BLaER1 treated with 17β-estradiol and CSF1 and Interleukin-3, amounts not matched to agents 10 nM and 100 nM (cell line): ENCODE data around the gene HOXB4.
"Not testable (repeated sequence)": the region's sequence is repeated elsewhere in the genome, so short reads cannot be mapped to it uniquely, and the experiment has no call there.

Experiments
- H3K27ac ChIP-seq, 11 experiments: shearing (Covaris generic); formaldehyde crosslinking; 2 replicates each; pipeline ENCODE4 v1.8.1; 2022
- H3K27me3 ChIP-seq, 11 experiments: shearing (Covaris generic); formaldehyde crosslinking; 2 replicates each; pipeline ENCODE4 v1.8.1; 2022
- H3K36me3 ChIP-seq, 11 experiments: shearing (Covaris generic); formaldehyde crosslinking; 2 replicates each; pipeline ENCODE4 v1.8.1; 2022
- H3K4me1 ChIP-seq, 10 experiments: shearing (Covaris generic); formaldehyde crosslinking; 2 replicates each; pipeline ENCODE4 v1.8.1; 2022
- H3K4me2 ChIP-seq, 11 experiments: shearing (Covaris generic); formaldehyde crosslinking; 2 replicates each; pipeline ENCODE4 v1.8.1; 2022
- H3K4me3 ChIP-seq, 10 experiments: shearing (Covaris generic); formaldehyde crosslinking; 2 replicates each; pipeline ENCODE4 v1.8.1; 2022
- H3K9ac ChIP-seq, 11 experiments: shearing (Covaris generic); formaldehyde crosslinking; 2 replicates each; pipeline ENCODE4 v1.8.1; 2022
- H3K9me3 ChIP-seq, 11 experiments: shearing (Covaris generic); formaldehyde crosslinking; replicated peaks in 1 of 11; 2 replicates each; pipeline ENCODE4 v1.8.1; 2022
- H4K20me1 ChIP-seq, 11 experiments: shearing (Covaris generic); formaldehyde crosslinking; 2 replicates each; pipeline ENCODE4 v1.8.1; 2022
- Cebpa-rat ChIP-seq, 11 experiments: shearing (Covaris generic); IDR thresholded peaks; 2 replicates each; pipeline ENCODE4 v1.8.1; 2022

HOXB4 gene

DNA sequence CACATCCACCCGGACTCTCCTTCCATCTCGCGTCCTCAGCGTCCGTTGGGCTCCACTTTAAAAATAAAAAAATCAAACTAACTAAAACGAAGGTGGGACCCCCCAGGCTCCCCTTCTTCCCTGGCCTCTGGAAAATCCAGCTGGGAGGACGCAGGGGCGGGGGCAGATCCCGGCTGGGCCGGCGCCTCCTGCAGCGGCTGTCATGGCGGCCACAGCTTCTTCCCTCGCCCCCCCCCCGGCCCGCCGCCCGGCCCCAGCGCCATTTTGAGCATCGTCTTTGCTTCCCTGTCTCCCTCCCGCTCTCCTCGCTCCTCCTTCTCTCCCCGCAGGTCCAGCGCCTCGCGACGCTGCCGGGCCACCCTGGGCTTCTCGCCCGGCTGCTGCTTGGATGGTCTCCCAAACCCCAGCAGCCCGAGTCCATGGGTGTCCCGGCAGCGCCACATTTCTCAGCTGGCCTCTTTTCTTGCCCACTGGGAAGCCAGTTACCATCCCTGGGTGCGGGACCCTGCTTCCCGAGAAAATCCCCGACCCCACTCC, 36.5 kb downstream of the HOXB4 start:
- peaks cover 0 to 63% (median 50%) of the 10 kb centered on the region in 11 experiments; a peak in 18 of 22 replicates for H4K20me1 ChIP-seq
- TF ChIP-seq Cebpa-rat (IDR thresholded peaks at IDR 0.05): no peak
- H3K9me3 ChIP-seq: peaks cover 0 to 12% (median 9%) of the 10 kb centered on the region in 11 experiments; a peak in 10 of 22 replicates
- H3K36me3 ChIP-seq: no peaks in the 10 kb centered on the region
- H3K9ac ChIP-seq: no peak overlapping the region
- no peak overlapping the region for H3K4me2 ChIP-seq
- H3K4me1 ChIP-seq: peaks cover 0 to 8% (median 0%) of the 10 kb centered on the region in 10 experiments; a peak in 4 of 20 replicates
- peaks cover 87 to 100% (median 96%) of the 10 kb centered on the region in 11 experiments for H3K27me3 ChIP-seq
- H3K4me3 ChIP-seq: no peak overlapping the region
- no peak overlapping the region for H3K27ac ChIP-seq

GRCh38 chr17:48541036-48541576, 37.0 kb downstream of the HOXB4 start:
- no peak overlapping the region for H3K4me3 ChIP-seq
- no peaks in the 10 kb centered on the region for H3K36me3 ChIP-seq
- peaks cover 0 to 58% (median 45%) of the 10 kb centered on the region in 11 experiments; a peak in 18 of 22 replicates for H4K20me1 ChIP-seq
- H3K27me3 ChIP-seq: peaks cover 82 to 98% (median 90%) of the 10 kb centered on the region in 11 experiments
- no peak overlapping the region for H3K27ac ChIP-seq
- peaks cover 0 to 8% (median 0%) of the 10 kb centered on the region in 10 experiments; a peak in 4 of 20 replicates for H3K4me1 ChIP-seq
- H3K9ac ChIP-seq: no peak overlapping the region
- TF ChIP-seq Cebpa-rat (IDR thresholded peaks at IDR 0.05): no peak
- H3K4me2 ChIP-seq: no peak overlapping the region
- peaks cover 0 to 12% (median 9%) of the 10 kb centered on the region in 11 experiments; a peak in 10 of 22 replicates for H3K9me3 ChIP-seq

- TF ChIP-seq Cebpa-rat (IDR thresholded peaks at IDR 0.05): no peak
- H3K36me3 ChIP-seq: no peaks in the 10 kb centered on the region
- peaks cover 0 to 8% (median 0%) of the 10 kb centered on the region in 10 experiments; a peak in 4 of 20 replicates for H3K4me1 ChIP-seq
- H3K9me3 ChIP-seq: peaks cover 0 to 12% (median 9%) of the 10 kb centered on the region in 11 experiments; a peak in 10 of 22 replicates
- H3K27me3 ChIP-seq: peaks cover 73 to 89% (median 81%) of the 10 kb centered on the region in 11 experiments
- H3K4me3 ChIP-seq: no peak overlapping the region
- H3K4me2 ChIP-seq: no peak overlapping the region
- H3K9ac ChIP-seq: no peak overlapping the region
- peaks cover 0 to 49% (median 37%) of the 10 kb centered on the region in 11 experiments; a peak in 18 of 22 replicates for H4K20me1 ChIP-seq
- H3K27ac ChIP-seq: no peak overlapping the region
These were observed 37.9 kb downstream of the HOXB4 start for GRCh38 chr17:48540213-48540612.

- Histone ChIP-seq H3K27me3 (peaks cover 62 to 79% (median 71%) of the 10 kb centered on the region in 11 experiments), H3K9me3 (peaks cover 0 to 12% (median 9%) of the 10 kb centered on the region in 11 experiments; a peak in 10 of 22 replicates), H3K4me3 (no peak overlapping the region), H3K4me1 (peaks cover 0 to 8% (median 0%) of the 10 kb centered on the region in 10 experiments; a peak in 4 of 20 replicates), H3K27ac (no peak overlapping the region), H3K9ac (no peak overlapping the region), H3K36me3 (no peaks in the 10 kb centered on the region), H3K4me2 (no peak overlapping the region), H4K20me1 (peaks cover 0 to 40% (median 29%) of the 10 kb centered on the region in 11 experiments; a peak in 17 of 22 replicates)
- no peak for TF ChIP-seq Cebpa-rat (IDR thresholded peaks at IDR 0.05)
These were observed 39.0 kb downstream of the HOXB4 start for GRCh38 chr17:48539177-48539576.

DNA sequence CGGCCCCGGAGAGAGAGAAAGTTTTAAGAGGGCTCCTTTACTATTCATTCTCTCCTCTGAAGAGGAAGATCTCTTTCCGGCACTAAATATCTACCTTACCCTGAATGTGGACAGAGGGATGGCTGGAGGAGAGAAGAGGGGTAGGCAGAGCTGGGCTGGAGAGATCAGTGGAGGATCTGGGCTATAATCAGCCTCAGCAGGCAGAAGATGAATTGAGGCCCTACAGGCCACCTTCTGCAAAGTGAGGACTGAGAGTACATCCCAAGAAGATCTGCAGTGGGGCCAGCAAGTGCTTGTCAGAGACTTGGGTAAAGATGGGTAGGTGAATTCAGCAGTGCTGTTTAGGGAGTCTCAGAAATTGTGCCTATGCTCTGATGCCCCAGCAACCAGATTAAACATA, 40.8 kb downstream of the HOXB4 start:
- no peak overlapping the region for H3K4me2 ChIP-seq
- no peak overlapping the region for H3K9ac ChIP-seq
- no peak for TF ChIP-seq Cebpa-rat (IDR thresholded peaks at IDR 0.05)

GRCh38 chr17:48535793-48536559, 42.2 kb downstream of the HOXB4 start:
- not testable (repeated sequence) for H3K36me3 ChIP-seq, H3K4me2 ChIP-seq, H3K4me1 ChIP-seq, H3K4me3 ChIP-seq, H3K27ac ChIP-seq, H3K9me3 ChIP-seq, H3K9ac ChIP-seq
- Histone ChIP-seq H3K27me3 (peaks cover 30 to 66% (median 51%) of the 10 kb centered on the region in 11 experiments), H4K20me1 (peaks cover 0 to 11% (median 1%) of the 10 kb centered on the region in 11 experiments; a peak in 7 of 22 replicates)

More for the DNA sequence above, 40.8 kb downstream of the HOXB4 start:
- H3K36me3 ChIP-seq: no peaks in the 10 kb centered on the region
- peaks cover 0 to 24% (median 14%) of the 10 kb centered on the region in 11 experiments; a peak in 12 of 22 replicates for H4K20me1 ChIP-seq
- H3K4me3 ChIP-seq: no peak overlapping the region
- H3K9me3 ChIP-seq: peaks cover 0 to 11% (median 9%) of the 10 kb centered on the region in 11 experiments; a peak in 10 of 22 replicates
- H3K4me1 ChIP-seq: no peaks in the 10 kb centered on the region
- no peak overlapping the region for H3K27ac ChIP-seq
- peaks cover 44 to 67% (median 57%) of the 10 kb centered on the region in 11 experiments for H3K27me3 ChIP-seq

- H4K20me1 ChIP-seq: no peaks in the 10 kb centered on the region; a peak in 3 of 22 replicates
- H3K27me3 ChIP-seq: peaks cover 5 to 54% (median 25%) of the 10 kb centered on the region in 11 experiments; a peak in 17 of 22 replicates
- no peaks in the 10 kb centered on the region for H3K9me3 ChIP-seq
- H3K9ac ChIP-seq: no peak overlapping the region
- no peak for TF ChIP-seq Cebpa-rat (IDR thresholded peaks at IDR 0.05)
- no peak overlapping the region for H3K4me2 ChIP-seq
- H3K36me3 ChIP-seq: no peaks in the 10 kb centered on the region
- H3K27ac ChIP-seq: no peak overlapping the region
- H3K4me1 ChIP-seq: no peaks in the 10 kb centered on the region
- H3K4me3 ChIP-seq: no peak overlapping the region
These were observed 45.9 kb downstream of the HOXB4 start for GRCh38 chr17:48532261-48532660.

- TF ChIP-seq Cebpa-rat (IDR thresholded peaks at IDR 0.05): no peak
These were observed 47.3 kb downstream of the HOXB4 start, which contains the start of gene HOXB1 for GRCh38 chr17:48530887-48531272. Gene HOXB1 (minus strand): TSS chr17:48531011. CDS start chr17:48530904, 107 bp downstream.

More at GRCh38 chr17:48530887-48531272, 47.3 kb downstream of the HOXB4 start, which contains the start of gene HOXB1:
- H3K27ac ChIP-seq: no peak within 1 kb of the TSS
- no peaks in the 10 kb centered on the region for H3K36me3 ChIP-seq
- no peaks in the 10 kb centered on the region for H3K4me1 ChIP-seq
- H3K27me3 ChIP-seq: peaks cover 17 to 61% (median 37%) of the 10 kb centered on the region in 11 experiments
- no peaks in the 10 kb centered on the region for H3K9me3 ChIP-seq
- no peak within 1 kb of the TSS for H3K4me2 ChIP-seq
- H4K20me1 ChIP-seq: no peaks in the 10 kb centered on the region; a peak in 3 of 22 replicates
- no peak within 1 kb of the TSS for H3K9ac ChIP-seq
- no peak within 1 kb of the TSS for H3K4me3 ChIP-seq
